Inflammatory macrophage (primary cell): ENCODE results near the gene BCCIP.
A peak's percentile ranks its signal among the peaks of the same experiment; 100 is the strongest.

Experiments used
- DNase-seq, 2 donors: peaks; one replicate each; pipeline ENCODE4 v3.0.0-alpha.2; 2020 to 2022
- total RNA-seq, 18 experiments: gene quantifications; one replicate each; lab custom pipeline; 2026; ENCODE audit warnings: mixed read lengths in 6 of 18, inconsistent platforms in 2 of 18; lab: John Stamatoyannopoulos, UW

Gene BCCIP
- total RNA-seq, result 8.4 to 37.7 (median 27.5) reads per million in 18 experiments

DNA sequence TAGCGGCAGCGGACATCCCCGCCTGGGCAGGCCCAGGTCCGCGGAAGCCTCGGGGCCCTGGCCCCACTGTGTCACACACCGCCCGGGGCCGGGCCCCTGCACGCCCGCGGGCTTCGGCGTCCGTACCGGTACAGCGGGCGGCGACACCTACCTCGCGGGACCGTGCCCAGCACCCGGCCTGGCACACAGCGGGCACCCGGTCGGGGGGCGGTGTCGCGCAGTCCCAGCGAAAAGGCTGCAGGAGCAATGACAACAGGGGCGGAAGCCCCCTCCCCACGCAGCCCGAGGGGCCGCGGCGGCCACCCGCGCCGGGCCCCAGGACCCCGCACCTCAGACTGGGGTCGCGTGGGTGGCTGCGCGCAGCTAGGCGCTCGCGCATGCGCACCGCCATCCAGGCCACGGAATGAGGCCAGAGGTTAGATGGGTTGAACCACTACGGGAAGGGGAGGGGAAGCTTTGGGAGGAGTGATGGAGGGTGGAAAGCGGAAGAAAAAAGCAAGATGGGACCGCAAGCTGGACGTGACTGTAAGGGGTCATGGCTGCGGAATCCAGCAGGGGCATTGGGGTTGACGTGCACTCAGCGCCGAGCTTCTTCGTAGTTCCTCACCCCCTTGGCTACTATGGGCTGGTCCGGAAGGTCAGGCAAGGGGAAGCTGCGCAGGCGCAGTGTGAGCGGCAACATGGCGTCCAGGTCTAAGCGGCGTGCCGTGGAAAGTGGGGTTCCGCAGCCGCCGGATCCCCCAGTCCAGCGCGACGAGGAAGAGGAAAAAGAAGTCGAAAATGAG, at the start of gene BCCIP, which contains the start of gene UROS:
BCCIP (plus strand) TSS at position 669 of the 785 bp plus-strand sequence; CDS start at position 681, 12 bp downstream.
UROS (minus strand) TSS at position 381 of the 785 bp plus-strand sequence. CDS start 6,759 bp downstream, outside the sequence.
- DNase-seq, result peak; percentile 88 to 94

GRCh38 chr10:125773687-125774543, 49.4 kb upstream of the BCCIP start:
- DNase-seq, result no peak

DNA sequence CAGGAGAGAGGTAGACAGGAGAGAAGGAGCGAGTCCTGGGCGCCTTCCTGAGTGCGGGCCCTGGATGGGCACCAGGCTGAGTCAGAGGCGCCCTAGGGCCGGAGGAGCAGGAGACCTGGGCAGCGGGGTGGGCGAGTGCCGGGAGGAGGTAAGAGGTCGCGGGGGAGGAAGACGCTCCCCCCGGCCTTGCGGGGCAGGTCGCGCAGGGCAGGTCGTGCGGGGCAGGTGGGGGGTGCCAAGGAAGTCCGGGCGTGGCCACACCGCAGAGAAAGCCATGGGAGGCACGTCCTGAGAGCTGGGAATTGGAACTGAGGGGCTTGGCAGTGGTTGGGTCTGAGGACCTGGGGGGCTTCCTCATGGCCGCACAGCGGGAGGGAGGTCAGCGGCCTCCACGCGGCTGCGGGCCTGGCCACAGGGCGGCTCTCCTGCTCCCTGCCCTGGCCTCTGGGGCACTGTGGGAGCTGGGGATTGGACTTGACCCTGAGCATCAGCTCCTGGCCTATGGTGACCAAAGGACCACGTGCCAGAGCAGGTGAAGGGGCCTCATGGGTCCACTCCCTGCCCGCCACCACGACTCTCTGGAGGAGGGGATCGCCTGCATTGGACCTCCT, 48.7 kb upstream of the BCCIP start:
- DNase-seq, result no peak

- no peak for DNase-seq
These were observed 47.7 kb upstream of the BCCIP start, which contains the start of gene MMP21 for GRCh38 chr10:125775491-125776106. TSS of gene MMP21 (minus strand) at chr10:125775821. CDS start at chr10:125775821, 0 bp downstream.

GRCh38 chr10:125777806-125778205, 45.5 kb upstream of the BCCIP start:
- DNase-seq, result no peak

- no peak for DNase-seq
These were observed 44.8 kb upstream of the BCCIP start for GRCh38 chr10:125778556-125778955.

- no peak for DNase-seq
These were observed 43.7 kb upstream of the BCCIP start for GRCh38 chr10:125779403-125780327.

DNA sequence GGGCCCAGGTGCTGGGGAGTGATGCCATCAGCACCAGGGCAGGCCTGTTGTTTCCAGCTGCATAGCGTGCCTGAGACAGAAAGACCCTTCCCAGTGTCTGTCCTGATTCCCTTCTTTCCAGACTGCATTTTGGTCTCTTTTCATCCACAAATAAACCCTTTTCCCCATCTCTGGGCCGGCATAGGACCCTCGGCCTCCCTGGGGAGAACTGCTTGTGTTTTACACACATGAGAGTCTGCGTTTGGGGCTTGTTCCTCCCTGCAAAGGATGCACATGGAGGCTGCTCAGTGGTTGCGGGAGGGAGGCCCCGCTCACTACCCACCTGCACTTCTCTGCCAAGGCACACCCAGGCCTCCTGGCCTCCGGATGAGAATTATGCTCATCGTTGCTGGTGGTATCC, 42.0 kb upstream of the BCCIP start:
- DNase-seq, result no peak

DNA sequence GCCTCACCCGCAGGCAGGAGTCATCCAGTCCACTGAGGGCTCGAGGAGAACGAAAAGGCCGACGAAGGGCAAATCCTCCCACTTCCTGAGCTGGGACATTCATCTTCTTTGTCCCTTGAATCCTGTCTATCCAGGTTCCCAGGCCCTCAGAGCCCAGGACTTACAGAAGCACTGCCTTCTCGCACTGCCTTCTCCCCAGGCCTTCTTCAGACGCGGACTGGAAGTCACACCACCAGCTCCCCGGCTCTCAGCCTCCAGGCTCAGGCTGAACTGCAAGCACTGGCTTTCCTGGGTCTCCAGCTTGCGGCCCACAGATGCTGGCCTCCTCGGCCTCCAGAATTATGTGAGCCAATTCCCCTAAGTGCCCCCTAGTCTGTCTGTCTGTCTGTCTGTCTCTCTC, 41.3 kb upstream of the BCCIP start:
- DNase-seq, result no peak

DNA sequence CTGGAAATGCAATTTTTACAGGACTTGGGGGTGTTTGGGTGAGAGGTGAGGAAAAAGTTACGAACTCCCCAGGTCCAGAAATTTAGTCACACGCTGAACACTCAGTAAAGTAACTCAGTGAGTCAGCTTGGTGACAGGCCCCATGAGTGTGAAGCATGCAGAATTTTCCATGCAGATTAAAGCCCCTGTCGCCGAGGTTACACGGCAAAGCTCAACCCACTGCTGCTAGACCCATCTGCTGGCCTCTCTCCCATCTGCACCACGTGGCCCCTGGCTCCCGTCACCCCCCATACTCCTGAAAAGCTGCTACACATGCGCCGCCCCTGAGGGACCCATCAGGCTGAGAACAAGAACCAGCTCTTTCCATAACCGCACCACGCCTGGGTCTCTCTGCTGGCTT, 40.7 kb upstream of the BCCIP start:
- DNase-seq, result no peak

- no peak for DNase-seq
These were observed 39.9 kb upstream of the BCCIP start for GRCh38 chr10:125783408-125783807.

DNA sequence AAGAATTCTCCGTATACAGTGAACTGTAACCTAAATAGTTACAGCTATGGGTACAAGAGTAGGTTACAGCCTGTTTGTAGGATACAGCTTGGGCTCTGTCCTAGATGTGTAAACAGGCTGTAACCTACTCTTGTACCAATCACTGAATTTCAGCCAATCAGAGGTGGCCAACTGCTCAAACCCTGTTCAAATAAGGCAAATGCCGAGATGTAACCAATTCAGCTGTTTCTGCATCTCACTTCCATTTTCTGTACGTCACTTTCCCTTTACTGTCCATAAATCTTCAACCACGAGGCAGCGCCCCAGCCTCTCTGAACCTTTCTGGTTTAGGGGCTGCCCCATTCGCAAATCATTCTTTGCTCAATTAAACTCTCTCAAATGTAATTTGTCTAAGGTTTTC, 39.4 kb upstream of the BCCIP start:
- no peak for DNase-seq

- no peak for DNase-seq
These were observed 37.6 kb upstream of the BCCIP start for GRCh38 chr10:125785791-125786190.

DNA sequence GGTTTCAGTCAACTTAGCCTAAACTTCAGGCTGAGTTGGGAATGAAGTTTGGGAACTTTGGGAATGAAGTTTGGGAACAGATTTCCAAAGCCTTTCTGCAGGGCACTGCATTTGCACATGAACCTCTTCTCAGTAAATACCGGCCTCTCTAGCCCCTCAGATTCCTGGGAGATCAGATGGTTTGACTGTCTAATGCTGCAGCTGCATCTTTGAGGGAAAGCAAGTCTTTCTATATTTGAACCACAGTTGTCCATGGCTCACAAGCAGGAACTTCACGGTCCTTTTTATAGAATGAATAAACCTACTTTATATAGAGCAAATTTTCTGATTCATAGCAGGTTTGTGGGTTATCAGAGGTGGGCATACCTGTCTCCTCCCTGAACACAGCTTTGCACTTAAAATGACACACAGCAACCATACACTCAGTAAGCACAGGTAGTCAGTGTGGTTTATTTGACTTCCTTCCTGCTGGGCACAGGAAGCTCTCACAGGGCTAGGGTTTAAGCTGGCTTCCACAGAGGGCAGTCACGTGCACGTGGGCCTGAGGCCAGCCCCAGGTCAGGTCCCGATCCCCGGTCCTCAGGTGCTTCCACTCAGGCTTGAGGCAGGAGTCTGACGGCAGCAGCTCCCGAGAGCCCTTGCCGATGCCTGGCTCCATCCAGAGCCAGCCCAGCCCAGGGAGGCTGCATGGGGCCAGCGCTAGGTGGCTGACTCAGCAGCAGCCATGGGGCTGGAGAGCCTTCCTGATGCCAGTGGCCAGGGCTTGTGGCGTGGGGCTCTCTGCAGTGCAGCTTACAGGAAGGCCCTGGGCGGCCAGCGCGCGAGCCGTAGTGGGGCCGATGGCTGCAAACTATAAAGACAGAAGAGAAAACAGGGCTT, 35.0 kb upstream of the BCCIP start:
- no peak for DNase-seq

DNA sequence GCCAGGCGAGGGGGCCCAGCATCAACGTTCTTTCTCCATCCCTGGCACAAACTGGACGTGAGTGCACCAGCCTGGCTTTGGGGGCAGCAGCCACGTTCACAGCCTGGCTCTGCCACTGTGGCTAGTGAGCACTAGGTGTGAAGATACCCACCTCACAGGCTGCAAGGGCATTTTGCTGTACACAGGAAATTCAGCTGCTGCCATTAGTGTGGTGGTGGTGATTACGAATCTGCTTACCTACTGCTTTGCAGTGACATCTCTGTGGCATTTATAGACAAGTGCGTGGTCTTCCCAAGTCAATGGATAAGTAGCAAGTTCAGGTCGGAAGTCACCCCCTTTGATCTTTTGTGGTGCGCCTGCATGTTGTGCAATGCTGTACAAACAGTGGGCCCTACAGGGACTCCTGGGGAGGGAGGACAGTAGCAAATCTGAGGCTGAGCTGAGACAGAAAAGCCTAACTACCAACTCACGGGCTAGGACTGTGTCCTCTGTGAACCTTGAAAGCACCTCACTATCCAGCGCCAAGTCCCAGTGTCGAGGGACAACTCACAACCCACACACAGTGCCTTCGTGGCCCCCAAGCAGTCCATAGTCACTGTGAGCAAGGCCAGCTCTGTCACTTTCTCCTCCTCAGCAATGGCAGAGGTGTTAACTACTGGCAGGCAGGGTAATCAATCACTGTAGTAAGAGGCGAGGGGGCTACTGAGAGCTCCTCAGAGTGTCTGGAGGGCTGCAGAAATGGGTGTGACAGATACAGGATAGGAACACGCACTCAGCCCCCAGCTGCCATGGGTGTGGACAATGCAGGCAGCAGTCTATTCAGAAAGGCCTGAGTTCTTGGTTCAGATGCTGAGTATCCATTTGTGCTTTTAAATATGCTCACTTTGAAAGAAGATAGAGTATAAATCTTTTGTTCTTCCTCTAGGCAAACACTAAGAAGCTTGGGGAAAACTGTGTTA, 30.7 kb upstream of the BCCIP start:
- no peak for DNase-seq

- DNase-seq, result no peak
These were observed 28.2 kb upstream of the BCCIP start for GRCh38 chr10:125795128-125795527.

DNA sequence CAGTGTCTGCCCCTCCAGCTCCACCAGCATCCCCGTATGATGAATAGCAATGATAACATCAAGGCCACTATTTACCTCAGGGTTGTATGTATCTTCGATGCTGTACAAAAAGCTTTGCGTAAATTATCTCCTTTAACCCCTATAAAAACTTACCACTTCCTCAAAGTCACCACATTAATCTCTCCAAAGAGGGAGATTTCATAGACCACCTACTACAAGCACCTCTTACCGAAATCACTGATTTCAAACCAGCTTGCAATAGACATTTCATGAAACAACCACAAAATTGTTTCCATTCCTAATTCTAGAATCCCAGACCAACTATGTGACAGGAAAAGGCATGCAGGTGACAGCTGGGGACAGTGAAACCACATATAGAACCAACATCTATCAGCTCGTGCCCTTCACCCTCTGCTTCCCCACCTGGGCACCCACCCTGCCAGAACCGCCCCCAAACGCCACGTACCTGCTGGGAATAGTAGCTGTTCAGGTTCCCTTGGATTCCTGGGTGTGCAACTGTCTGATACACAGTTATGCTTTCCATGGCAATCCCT, 27.6 kb upstream of the BCCIP start:
- DNase-seq, result no peak

DNA sequence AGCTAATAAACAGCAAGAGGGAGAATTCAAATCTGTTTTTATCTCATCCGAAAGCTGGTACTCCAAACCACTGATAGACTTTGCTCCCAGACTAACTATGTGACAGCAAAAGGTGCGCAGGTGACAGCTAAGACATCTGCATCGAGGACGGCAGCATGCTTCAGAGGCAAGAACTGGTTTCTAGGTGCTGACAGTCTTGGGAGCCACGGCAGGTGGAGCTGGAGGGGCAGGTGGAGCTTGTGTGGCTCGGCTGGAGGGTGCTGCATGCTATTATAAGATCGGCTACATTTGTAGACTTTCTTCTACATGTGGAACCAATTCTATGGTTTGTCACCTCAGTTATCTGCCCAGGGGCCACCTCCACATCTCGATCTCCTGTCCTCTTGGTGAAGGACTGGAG, 25.9 kb upstream of the BCCIP start:
- DNase-seq, result no peak
